K562 (cell line): ENCODE results near the gene KRTAP20-1. TPM values are rescaled to one million over a fixed set of nuclear protein-coding genes. Genes with fewer than 3 reads are reported as not detected.

Source experiments
- ATAC-seq: fragments of 200-7000 bp; cut with Tn5 transposase; 3 replicates; pipeline ENCODE4 v1.9.1; 2020; ENCODE audit warnings: moderate library complexity
- BruUV-seq: library from RNA; stranded (reverse); fragments of 400-500 nt; replicated peaks from 2 replicates; lab custom pipeline; 2021; lab: Mats Ljungman, UMichigan
- CTCF ChIA-PET: fragments of 300-600 bp; formaldehyde crosslinking; extraction: SDS; loops from one replicate; lab custom pipeline; 2021; ENCODE audit warnings: low intra/inter-chr PET ratio; lab: Yijun Ruan, JAX
- POLR2A ChIA-PET: fragments of 300-600, 350-650 bp; sonication (Branson Sonifier 250); formaldehyde crosslinking; extraction: SDS; loops from one replicate; lab custom pipeline; 2021; ENCODE audit warnings: antibody characterized with exemption, inconsistent platforms; lab: Yijun Ruan, JAX
- DNase-seq, 4 experiments: peaks; one replicate each; pipeline versions ENCODE4 v3.0.0 to v3.0.0-alpha.2; 2011 to 2018; ENCODE audit warnings: low spot score in 3 of 4, mixed read lengths in 3 of 4; ENCODE audit errors: extremely low read depth in 1 of 4
- FAIRE-seq: peaks from 2 replicates; lab custom pipeline; 2011; peaks lifted over from hg19 to GRCh38; lab: Jason Lieb, UNC
- H2AFZ ChIP-seq: 2 replicates; pipeline ENCODE4 v1.6.0; 2011; ENCODE audit warnings: low read depth, low read length, control low read depth, inconsistent platforms
- H3K27ac ChIP-seq: fragments of 200-600 bp; 3 replicates; pipeline ENCODE4 v1.8.0; 2011; ENCODE audit warnings: low read depth, mild to moderate bottlenecking, control low read depth, inconsistent platforms, low read length, moderate library complexity, mixed read lengths; ENCODE audit errors: extremely low read depth
- H3K27me3 ChIP-seq, 2 experiments: fragments of 300-600 bp in 1 of 2; 2 replicates in 1 of 2; 3 replicates in 1 of 2; pipeline versions ENCODE4 v1.6.0 to v1.8.0; 2011; ENCODE audit warnings: inconsistent platforms in 2 of 2, low read length in 2 of 2, mild to moderate bottlenecking in 1 of 2, mixed read lengths in 1 of 2, moderate library complexity in 1 of 2; ENCODE audit not compliant: control insufficient read depth in 2 of 2, insufficient read depth in 2 of 2
- H3K36me3 ChIP-seq: fragments of 300-600 bp; 3 replicates; pipeline ENCODE4 v1.8.0; 2011; ENCODE audit warnings: mild to moderate bottlenecking, low read length, inconsistent platforms; ENCODE audit not compliant: control insufficient read depth, insufficient read depth
- H3K4me1 ChIP-seq, 2 experiments: fragments of 200-600 bp in 1 of 2; replicated peaks in 1 of 2; 2 replicates in 1 of 2; 3 replicates in 1 of 2; pipeline versions ENCODE4 v1.5.1 to v1.8.0; 2011; ENCODE audit warnings: inconsistent platforms in 2 of 2, low read length in 2 of 2, mild to moderate bottlenecking in 1 of 2, mixed read lengths in 1 of 2, moderate library complexity in 1 of 2; ENCODE audit not compliant: control insufficient read depth in 2 of 2, insufficient read depth in 2 of 2
- H3K4me2 ChIP-seq: 2 replicates; pipeline ENCODE4 v1.6.1; 2011; ENCODE audit warnings: low read length, control low read depth, inconsistent platforms, mixed read lengths; ENCODE audit not compliant: insufficient read depth
- H3K4me3 ChIP-seq: fragments of 200-600 bp; sonication (generic), shearing (Covaris generic); 2 replicates; pipeline ENCODE4 v1.5.1; 2016; ENCODE audit warnings: control low read depth, inconsistent platforms
- H3K79me2 ChIP-seq: fragments of 200-600 bp; 3 replicates; pipeline ENCODE4 v1.8.0; 2011; ENCODE audit warnings: low read length, inconsistent platforms; ENCODE audit not compliant: control insufficient read depth, insufficient read depth
- H3K9ac ChIP-seq, 2 experiments: 2 replicates each; pipeline versions ENCODE4 v1.6.0 to v1.6.1; 2011; ENCODE audit warnings: low read depth in 2 of 2, low read length in 2 of 2, control low read depth in 1 of 2, inconsistent platforms in 1 of 2, mild to moderate bottlenecking in 1 of 2, mixed read lengths in 1 of 2; ENCODE audit not compliant: insufficient read depth in 1 of 2
- H3K9me1 ChIP-seq: one replicate; pipeline ENCODE4 v1.6.0; 2011; ENCODE audit warnings: inconsistent platforms, mild to moderate bottlenecking, low read length, moderate library complexity; ENCODE audit not compliant: control insufficient read depth, insufficient read depth
- H3K9me3 ChIP-seq: replicated peaks from 2 replicates; pipeline ENCODE4 v1.5.1; 2011; ENCODE audit warnings: low read depth, low read length, inconsistent platforms; ENCODE audit not compliant: control insufficient read depth, insufficient read depth
- H4K20me1 ChIP-seq: replicated peaks from 2 replicates; pipeline ENCODE4 v1.6.1; 2011; ENCODE audit warnings: low read length, inconsistent platforms, mixed read lengths; ENCODE audit not compliant: control insufficient read depth, insufficient read depth
- PTRF ChIP-seq: fragments of 450-650 bp; IDR thresholded peaks from 2 replicates; pipeline ENCODE4 v1.6.1; 2016; ENCODE audit warnings: mild to moderate bottlenecking, missing genetic modification characterization, missing compliant biosample characterization
- WGBS: fragments of 100-300 bp; shearing (Covaris generic); methylation state at CpG from one replicate; pipeline ENCODE4 v1.1.6; 2016; ENCODE audit warnings: low coverage, mixed read lengths; ENCODE audit not compliant: insufficient coverage; ENCODE audit errors: missing lambda C conversion rate; 5-methylcytosine and 5-hydroxymethylcytosine counted together
- in situ Hi-C: fragments of 300-500 bp; cut with MboI; formaldehyde crosslinking; loops from 4 replicates; pipeline ENCODE4 v1.15.0; 2018; ENCODE audit warnings: inconsistent platforms, mixed read lengths
- intact Hi-C: fragments of 100-400 bp; cut with micrococcal nuclease; formaldehyde crosslinking; loops from 2 replicates; pipeline ENCODE4 v1.14.2; 2022
- polyA plus RNA-seq, 8 experiments: library from polyadenylated mRNA; depleted of rRNA in 4 of 8; stranded (reverse) in 5 of 8; unstranded in 3 of 8; fragments of >200 nt; fragmentation: Nextera tagmentation in 2 of 8; fragmentation: Illumina TruSeq in 1 of 8; extraction: Ambion mirVana in 2 of 8; extraction: Trizol in 1 of 8; gene quantifications; 2 replicates each; pipeline versions ENCODE4 v1.2.1 to v1.2.3, GENCODE V29; 2011 to 2014; ENCODE audit warnings: inconsistent platforms in 1 of 8, missing spikeins in 1 of 8
- total RNA-seq, 7 experiments: library from RNA; depleted of rRNA in 6 of 7; stranded (reverse); fragments of >200 nt in 6 of 7; fragmentation: Illumina TruSeq in 2 of 7; extraction: Trizol in 2 of 7; gene quantifications; 2 replicates each; pipeline versions ENCODE4 v1.2.1 to v1.2.3, GENCODE V29; 2011 to 2021; ENCODE audit warnings: low replicate concordance in 1 of 7
- TF ChIP-seq, protein P1 (sequence below), 2 experiments: fragments of 450-650 bp; formaldehyde crosslinking in 1 of 2; IDR thresholded peaks; 2 replicates each; pipeline versions ENCODE4 v1.4.0 to v1.6.1; 2014 to 2020; ENCODE audit warnings: mild to moderate bottlenecking in 2 of 2, borderline replicate concordance in 1 of 2, low read depth in 1 of 2
- TF ChIP-seq, protein P2 (sequence below): sonication (generic); formaldehyde crosslinking; IDR thresholded peaks from 2 replicates; pipeline ENCODE4 v1.8.0; 2022; ENCODE audit warnings: mild to moderate bottlenecking, missing genetic modification reagents
- TF ChIP-seq, protein P3 (sequence below): fragments of 450-650 bp; IDR thresholded peaks from 2 replicates; pipeline ENCODE4 v1.6.1; 2014; ENCODE audit warnings: low read depth, mild to moderate bottlenecking, moderate library complexity, borderline replicate concordance

Gene KRTAP20-1
- total and polyA plus RNA-seq, 9 of the 15 experiments (the other 6 are each of a cell fraction or from before 2014, with no cell fraction given) = not detected

DNA sequence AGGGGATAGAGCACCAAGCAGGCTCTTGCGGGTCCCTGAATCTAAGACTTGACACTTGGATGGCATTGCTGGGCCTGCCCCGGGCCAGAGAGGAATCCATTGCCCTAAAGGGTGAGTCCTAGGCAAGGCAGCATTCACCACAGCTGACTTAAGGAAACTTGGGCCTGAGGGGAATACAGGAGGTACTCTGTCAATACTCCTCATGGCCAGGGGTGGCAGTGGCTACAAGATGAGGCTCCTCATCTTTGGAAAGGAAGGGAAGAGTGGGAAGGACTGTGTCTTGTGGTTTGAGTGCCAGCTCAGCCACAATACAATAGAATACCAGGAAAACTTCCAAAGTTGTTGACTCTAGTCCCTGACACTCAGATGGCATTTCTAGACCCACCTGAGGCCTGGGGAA is 10.3 kb upstream of the KRTAP20-1 start:
- intact Hi-C loops (no loop called here), in situ Hi-C loops (no loop called here)
- Histone ChIP-seq H3K27ac (no peak overlapping the region), H2AFZ (no peak overlapping the region), H3K9ac (no peak overlapping the region), H3K27me3 (no peaks in the 10 kb centered on the region), H3K4me2 (no peak overlapping the region), H3K4me3 (no peak overlapping the region), H4K20me1 (no peaks in the 10 kb centered on the region), H3K9me3 (peaks cover 4% of the 10 kb centered on the region), H3K9me1 (no peaks in the 10 kb centered on the region), H3K36me3 (no peaks in the 10 kb centered on the region), H3K4me1 (no peaks in the 10 kb centered on the region), H3K79me2 (no peaks in the 10 kb centered on the region)
- POLR2A ChIA-PET = no interaction called here
- 0% methylated on average over 2 of the region's 2 CpGs for WGBS
- DNase-seq (no peak), ATAC-seq (no peak), FAIRE-seq (no peak)
- no TSS peak for BruUV-seq
- CTCF ChIA-PET = no interaction called here
- TF ChIP-seq, protein P1, sequence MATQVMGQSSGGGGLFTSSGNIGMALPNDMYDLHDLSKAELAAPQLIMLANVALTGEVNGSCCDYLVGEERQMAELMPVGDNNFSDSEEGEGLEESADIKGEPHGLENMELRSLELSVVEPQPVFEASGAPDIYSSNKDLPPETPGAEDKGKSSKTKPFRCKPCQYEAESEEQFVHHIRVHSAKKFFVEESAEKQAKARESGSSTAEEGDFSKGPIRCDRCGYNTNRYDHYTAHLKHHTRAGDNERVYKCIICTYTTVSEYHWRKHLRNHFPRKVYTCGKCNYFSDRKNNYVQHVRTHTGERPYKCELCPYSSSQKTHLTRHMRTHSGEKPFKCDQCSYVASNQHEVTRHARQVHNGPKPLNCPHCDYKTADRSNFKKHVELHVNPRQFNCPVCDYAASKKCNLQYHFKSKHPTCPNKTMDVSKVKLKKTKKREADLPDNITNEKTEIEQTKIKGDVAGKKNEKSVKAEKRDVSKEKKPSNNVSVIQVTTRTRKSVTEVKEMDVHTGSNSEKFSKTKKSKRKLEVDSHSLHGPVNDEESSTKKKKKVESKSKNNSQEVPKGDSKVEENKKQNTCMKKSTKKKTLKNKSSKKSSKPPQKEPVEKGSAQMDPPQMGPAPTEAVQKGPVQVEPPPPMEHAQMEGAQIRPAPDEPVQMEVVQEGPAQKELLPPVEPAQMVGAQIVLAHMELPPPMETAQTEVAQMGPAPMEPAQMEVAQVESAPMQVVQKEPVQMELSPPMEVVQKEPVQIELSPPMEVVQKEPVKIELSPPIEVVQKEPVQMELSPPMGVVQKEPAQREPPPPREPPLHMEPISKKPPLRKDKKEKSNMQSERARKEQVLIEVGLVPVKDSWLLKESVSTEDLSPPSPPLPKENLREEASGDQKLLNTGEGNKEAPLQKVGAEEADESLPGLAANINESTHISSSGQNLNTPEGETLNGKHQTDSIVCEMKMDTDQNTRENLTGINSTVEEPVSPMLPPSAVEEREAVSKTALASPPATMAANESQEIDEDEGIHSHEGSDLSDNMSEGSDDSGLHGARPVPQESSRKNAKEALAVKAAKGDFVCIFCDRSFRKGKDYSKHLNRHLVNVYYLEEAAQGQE (IDR thresholded peaks at IDR 0.05; ENCODE audit: borderline replicate concordance) = no peak
- TF ChIP-seq, protein P1 (CRISPR knock-in tag; IDR thresholded peaks at IDR 0.05; ENCODE audit: low read depth) = no peak
- TF ChIP-seq, protein P2, sequence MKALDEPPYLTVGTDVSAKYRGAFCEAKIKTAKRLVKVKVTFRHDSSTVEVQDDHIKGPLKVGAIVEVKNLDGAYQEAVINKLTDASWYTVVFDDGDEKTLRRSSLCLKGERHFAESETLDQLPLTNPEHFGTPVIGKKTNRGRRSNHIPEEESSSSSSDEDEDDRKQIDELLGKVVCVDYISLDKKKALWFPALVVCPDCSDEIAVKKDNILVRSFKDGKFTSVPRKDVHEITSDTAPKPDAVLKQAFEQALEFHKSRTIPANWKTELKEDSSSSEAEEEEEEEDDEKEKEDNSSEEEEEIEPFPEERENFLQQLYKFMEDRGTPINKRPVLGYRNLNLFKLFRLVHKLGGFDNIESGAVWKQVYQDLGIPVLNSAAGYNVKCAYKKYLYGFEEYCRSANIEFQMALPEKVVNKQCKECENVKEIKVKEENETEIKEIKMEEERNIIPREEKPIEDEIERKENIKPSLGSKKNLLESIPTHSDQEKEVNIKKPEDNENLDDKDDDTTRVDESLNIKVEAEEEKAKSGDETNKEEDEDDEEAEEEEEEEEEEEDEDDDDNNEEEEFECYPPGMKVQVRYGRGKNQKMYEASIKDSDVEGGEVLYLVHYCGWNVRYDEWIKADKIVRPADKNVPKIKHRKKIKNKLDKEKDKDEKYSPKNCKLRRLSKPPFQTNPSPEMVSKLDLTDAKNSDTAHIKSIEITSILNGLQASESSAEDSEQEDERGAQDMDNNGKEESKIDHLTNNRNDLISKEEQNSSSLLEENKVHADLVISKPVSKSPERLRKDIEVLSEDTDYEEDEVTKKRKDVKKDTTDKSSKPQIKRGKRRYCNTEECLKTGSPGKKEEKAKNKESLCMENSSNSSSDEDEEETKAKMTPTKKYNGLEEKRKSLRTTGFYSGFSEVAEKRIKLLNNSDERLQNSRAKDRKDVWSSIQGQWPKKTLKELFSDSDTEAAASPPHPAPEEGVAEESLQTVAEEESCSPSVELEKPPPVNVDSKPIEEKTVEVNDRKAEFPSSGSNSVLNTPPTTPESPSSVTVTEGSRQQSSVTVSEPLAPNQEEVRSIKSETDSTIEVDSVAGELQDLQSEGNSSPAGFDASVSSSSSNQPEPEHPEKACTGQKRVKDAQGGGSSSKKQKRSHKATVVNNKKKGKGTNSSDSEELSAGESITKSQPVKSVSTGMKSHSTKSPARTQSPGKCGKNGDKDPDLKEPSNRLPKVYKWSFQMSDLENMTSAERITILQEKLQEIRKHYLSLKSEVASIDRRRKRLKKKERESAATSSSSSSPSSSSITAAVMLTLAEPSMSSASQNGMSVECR (CRISPR knock-in tag) = no peak
- TF ChIP-seq PTRF (tag) = no peak
- TF ChIP-seq, protein P3, sequence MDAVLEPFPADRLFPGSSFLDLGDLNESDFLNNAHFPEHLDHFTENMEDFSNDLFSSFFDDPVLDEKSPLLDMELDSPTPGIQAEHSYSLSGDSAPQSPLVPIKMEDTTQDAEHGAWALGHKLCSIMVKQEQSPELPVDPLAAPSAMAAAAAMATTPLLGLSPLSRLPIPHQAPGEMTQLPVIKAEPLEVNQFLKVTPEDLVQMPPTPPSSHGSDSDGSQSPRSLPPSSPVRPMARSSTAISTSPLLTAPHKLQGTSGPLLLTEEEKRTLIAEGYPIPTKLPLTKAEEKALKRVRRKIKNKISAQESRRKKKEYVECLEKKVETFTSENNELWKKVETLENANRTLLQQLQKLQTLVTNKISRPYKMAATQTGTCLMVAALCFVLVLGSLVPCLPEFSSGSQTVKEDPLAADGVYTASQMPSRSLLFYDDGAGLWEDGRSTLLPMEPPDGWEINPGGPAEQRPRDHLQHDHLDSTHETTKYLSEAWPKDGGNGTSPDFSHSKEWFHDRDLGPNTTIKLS = no peak
